H1 (cell line): ENCODE measurements around the gene ISG15. TPM values are rescaled to one million over a fixed set of nuclear protein-coding genes. Genes with fewer than 3 reads are reported as not detected.

Experiments
- CTCF ChIA-PET: fragments of 300-600 bp; sonication (Branson Sonifier 250); formaldehyde crosslinking; loops from one replicate; lab custom pipeline; 2021; ENCODE audit not compliant: partially characterized antibody; lab: Charles Lee
- POLR2A ChIA-PET: fragments of 300-600 bp; sonication (Branson Sonifier 250); formaldehyde crosslinking; loops from one replicate; lab custom pipeline; 2021; ENCODE audit warnings: inconsistent platforms; ENCODE audit not compliant: partially characterized antibody; lab: Charles Lee
- DNase-seq, 2 experiments: peaks; one replicate each; pipeline versions ENCODE4 v3.0.0 to v3.0.0-alpha.2; 2010 to 2022; ENCODE audit warnings: low spot score in 2 of 2, low read depth in 1 of 2, mixed read lengths in 1 of 2
- FAIRE-seq: peaks from 2 replicates; lab custom pipeline; 2011; peaks lifted over from hg19 to GRCh38; lab: Jason Lieb, UNC
- H2AFZ ChIP-seq: 2 replicates; pipeline ENCODE4 v1.8.1; 2012; ENCODE audit warnings: low read length, inconsistent platforms
- H2AK5ac ChIP-seq: 2 replicates; pipeline ENCODE4 v1.6.1; 2013; ENCODE audit warnings: low read depth, low read length
- H2BK120ac ChIP-seq: replicated peaks from 2 replicates; pipeline ENCODE3; 2013; ENCODE audit warnings: low read depth, low read length, inconsistent platforms
- H2BK12ac ChIP-seq: 2 replicates; pipeline ENCODE4 v1.6.1; 2013; ENCODE audit warnings: low read depth, low read length
- H2BK15ac ChIP-seq: 2 replicates; pipeline ENCODE4 v1.6.1; 2013; ENCODE audit warnings: low read length
- H2BK20ac ChIP-seq: 2 replicates; pipeline ENCODE4 v1.6.1; 2013; ENCODE audit warnings: low read length
- H2BK5ac ChIP-seq: 2 replicates; pipeline ENCODE4 v1.6.1; 2013; ENCODE audit warnings: low read depth, low read length
- H3K14ac ChIP-seq: 2 replicates; pipeline ENCODE4 v1.6.1; 2013; ENCODE audit warnings: inconsistent platforms; ENCODE audit not compliant: insufficient read length
- H3K18ac ChIP-seq: 2 replicates; pipeline ENCODE4 v1.6.1; 2013; ENCODE audit warnings: low read length; ENCODE audit errors: extremely low read depth
- H3K23ac ChIP-seq: 2 replicates; pipeline ENCODE4 v1.6.1; 2013; ENCODE audit warnings: inconsistent platforms; ENCODE audit not compliant: insufficient read length
- H3K23me2 ChIP-seq: 2 replicates; pipeline ENCODE4 v1.6.1; 2013; ENCODE audit warnings: low read depth, low read length
- H3K27ac ChIP-seq: 2 replicates; pipeline ENCODE4 v1.6.1; 2011; ENCODE audit warnings: low read depth, low read length, inconsistent platforms
- H3K27me3 ChIP-seq, 4 experiments: replicated peaks in 1 of 4; 1 replicate in 1 of 4; 2 replicates in 3 of 4; pipeline versions ENCODE4 v1.6.1 to v1.8.1; 2011 to 2013; ENCODE audit warnings: low read length in 3 of 4, mild to moderate bottlenecking in 3 of 4, inconsistent platforms in 2 of 4, mixed read lengths in 2 of 4, moderate library complexity in 1 of 4; ENCODE audit not compliant: control insufficient read depth in 3 of 4, insufficient read depth in 3 of 4; ENCODE audit errors: extremely low read depth in 1 of 4
- H3K36me3 ChIP-seq, 4 experiments: 2 replicates each; pipeline versions ENCODE4 v1.6.1 to v1.8.1; 2011 to 2013; ENCODE audit warnings: mild to moderate bottlenecking in 4 of 4, low read length in 3 of 4, moderate library complexity in 2 of 4, control low read depth in 1 of 4, inconsistent platforms in 1 of 4; ENCODE audit not compliant: insufficient read depth in 4 of 4, control insufficient read depth in 2 of 4
- H3K4ac ChIP-seq: replicated peaks from 2 replicates; pipeline ENCODE3; 2013; ENCODE audit warnings: low read length, low read depth, mixed read lengths, inconsistent platforms; ENCODE audit not compliant: insufficient read length
- H3K4me1 ChIP-seq, 4 experiments: replicated peaks in 1 of 4; 1 replicate in 1 of 4; 2 replicates in 3 of 4; pipeline versions ENCODE4 v1.6.1 to v1.8.1; 2011 to 2013; ENCODE audit warnings: low read length in 3 of 4, inconsistent platforms in 2 of 4, mixed read lengths in 1 of 4; ENCODE audit not compliant: insufficient read depth in 4 of 4, control insufficient read depth in 3 of 4
- H3K4me2 ChIP-seq, 2 experiments: 2 replicates each; pipeline versions ENCODE4 v1.6.1 to v1.8.1; 2011 to 2013; ENCODE audit warnings: low read depth in 2 of 2, low read length in 2 of 2, control low read depth in 1 of 2, inconsistent platforms in 1 of 2, mild to moderate bottlenecking in 1 of 2; ENCODE audit not compliant: insufficient read depth in 1 of 2
- H3K4me3 ChIP-seq, 4 experiments: fragments of 200-600, 300-600 bp in 1 of 4; sonication (generic), shearing (Covaris generic), sonication (Bioruptor Twin) in 1 of 4; 2 replicates each; pipeline versions ENCODE4 v1.5.1 to v1.8.1; 2011 to 2016; ENCODE audit warnings: low read length in 4 of 4, low read depth in 3 of 4, control low read depth in 2 of 4, inconsistent platforms in 2 of 4, mild to moderate bottlenecking in 2 of 4, mixed read lengths in 1 of 4, moderate library complexity in 1 of 4; ENCODE audit not compliant: insufficient read depth in 2 of 4; ENCODE audit errors: extremely low read depth in 1 of 4
- H3K56ac ChIP-seq: replicated peaks from 2 replicates; pipeline ENCODE3; 2013; ENCODE audit warnings: low read depth, mild to moderate bottlenecking, mixed read lengths, low read length, inconsistent platforms; ENCODE audit not compliant: insufficient read length
- H3K79me1 ChIP-seq: 2 replicates; pipeline ENCODE4 v1.6.1; 2013; ENCODE audit warnings: low read depth, low read length, control low read depth
- H3K79me2 ChIP-seq, 2 experiments: 2 replicates each; pipeline versions ENCODE4 v1.6.1 to v1.8.1; 2012 to 2013; ENCODE audit warnings: low read length in 2 of 2, mild to moderate bottlenecking in 2 of 2, inconsistent platforms in 1 of 2; ENCODE audit not compliant: insufficient read depth in 2 of 2, control insufficient read depth in 1 of 2
- H3K9ac ChIP-seq, 4 experiments: replicated peaks in 1 of 4; 1 replicate in 1 of 4; 2 replicates in 3 of 4; pipeline versions ENCODE4 v1.6.1 to v1.8.1; 2011 to 2013; ENCODE audit warnings: low read depth in 3 of 4, low read length in 3 of 4, control low read depth in 2 of 4, mild to moderate bottlenecking in 2 of 4, moderate library complexity in 2 of 4, inconsistent platforms in 1 of 4; ENCODE audit errors: extremely low read depth in 1 of 4
- H3K9me3 ChIP-seq, 2 experiments: 2 replicates each; pipeline versions ENCODE4 v1.6.1 to v1.8.1; 2012 to 2013; ENCODE audit warnings: mild to moderate bottlenecking in 2 of 2, moderate library complexity in 2 of 2, control low read depth in 1 of 2, inconsistent platforms in 1 of 2, low read depth in 1 of 2, low read length in 1 of 2, mixed read lengths in 1 of 2; ENCODE audit not compliant: insufficient read depth in 2 of 2
- H4K20me1 ChIP-seq, 2 experiments: replicated peaks in 1 of 2; 2 replicates each; pipeline versions ENCODE3 to v1.8.1; 2011 to 2013; ENCODE audit warnings: inconsistent platforms in 2 of 2, low read length in 2 of 2, mild to moderate bottlenecking in 1 of 2; ENCODE audit not compliant: insufficient read depth in 2 of 2, control insufficient read depth in 1 of 2
- H4K5ac ChIP-seq: 2 replicates; pipeline ENCODE4 v1.6.1; 2013; ENCODE audit warnings: low read length, low read depth, mixed read lengths, inconsistent platforms; ENCODE audit not compliant: insufficient read length
- H4K8ac ChIP-seq: 2 replicates; pipeline ENCODE4 v1.8.0; 2013; ENCODE audit warnings: mild to moderate bottlenecking, moderate library complexity, low read length, inconsistent platforms; ENCODE audit not compliant: insufficient read depth; ENCODE audit errors: extremely low read depth
- H4K91ac ChIP-seq: replicated peaks from 2 replicates; pipeline ENCODE3; 2013; ENCODE audit warnings: low read length, mixed read lengths, inconsistent platforms; ENCODE audit not compliant: insufficient read length
- EZH2 ChIP-seq: fragments of 200-600 bp; sonication (generic); IDR thresholded peaks from 2 replicates; pipeline ENCODE4 v1.7.1; 2012; ENCODE audit warnings: low read depth, mild to moderate bottlenecking, moderate library complexity, low read length, inconsistent platforms; ENCODE audit not compliant: severe bottlenecking
- MAFK ChIP-seq: IDR thresholded peaks from 2 replicates; pipeline ENCODE4 v1.6.1; 2012; ENCODE audit warnings: low read depth, mild to moderate bottlenecking, improper control_type of control experiment, low read length
- NANOG ChIP-seq: IDR thresholded peaks from 2 replicates; pipeline ENCODE4 v1.6.1; 2011; ENCODE audit warnings: low read length, low read depth, mild to moderate bottlenecking, inconsistent platforms; ENCODE audit not compliant: insufficient read depth, poor library complexity, severe bottlenecking
- POLR2A ChIP-seq, 2 experiments: IDR thresholded peaks; 1 replicate in 1 of 2; 2 replicates in 1 of 2; pipeline ENCODE4 v1.6.1; 2011; ENCODE audit warnings: low read depth in 2 of 2, low read length in 2 of 2, mild to moderate bottlenecking in 2 of 2; ENCODE audit errors: control extremely low read depth in 1 of 2
- RXRA ChIP-seq: IDR thresholded peaks from 2 replicates; pipeline ENCODE4 v1.6.1; 2011; ENCODE audit warnings: low read depth, mild to moderate bottlenecking, low read length, moderate library complexity; ENCODE audit not compliant: insufficient read depth
- SAP30 ChIP-seq: fragments of 300-600 bp; sonication (generic); IDR thresholded peaks from 2 replicates; pipeline ENCODE4 v1.7.1; 2012; ENCODE audit warnings: low read length, moderate library complexity, mild to moderate bottlenecking, inconsistent platforms; ENCODE audit not compliant: insufficient read depth, insufficient replicate concordance
- SRF ChIP-seq: IDR thresholded peaks from 2 replicates; pipeline ENCODE4 v1.6.1; 2011; ENCODE audit warnings: mild to moderate bottlenecking, low read depth, low read length, moderate library complexity
- WGBS, 2 experiments: shearing (Covaris generic) in 1 of 2; methylation state at CpG; one replicate each; pipeline versions ENCODE4 v1.1.6 to v1.1.7; 2013 to 2015; ENCODE audit warnings: low lambda C conversion rate in 2 of 2, mixed read lengths in 2 of 2, inconsistent platforms in 1 of 2, low coverage in 1 of 2, missing lambda C conversion rate in 1 of 2; ENCODE audit not compliant: insufficient replicate concordance in 2 of 2, insufficient coverage in 1 of 2, insufficient read length in 1 of 2; ENCODE audit errors: extremely low coverage in 1 of 2, missing lambda C conversion rate in 1 of 2; 5-methylcytosine and 5-hydroxymethylcytosine counted together
- polyA plus RNA-seq, 7 experiments: library from polyadenylated mRNA; depleted of rRNA in 3 of 7; stranded (reverse) in 5 of 7; unstranded in 2 of 7; fragments of >200 nt in 5 of 7; fragments of 200-250 nt in 2 of 7; gene quantifications; 1 replicate in 5 of 7; 2 replicates in 1 of 7; 4 replicates in 1 of 7; pipeline versions ENCODE4 v1.2.1 to v1.2.3, GENCODE V29; 2011 to 2013; ENCODE audit warnings: missing spikeins in 2 of 7, mixed read lengths in 2 of 7
- total RNA-seq: library from RNA; stranded (reverse); fragmentation: NEBNext Ultra II Directional; extraction: Animal tissue kit (Norgen Biotek cat#: 25700); gene quantifications from 2 replicates; pipeline ENCODE4 v1.2.1, GENCODE V29; 2021
- TF ChIP-seq, protein P1 (sequence below), 3 experiments: IDR thresholded peaks; 1 replicate in 2 of 3; 2 replicates in 1 of 3; pipeline versions ENCODE4 v1.5.1 to v1.6.1; 2011; ENCODE audit warnings: low read length in 3 of 3, mild to moderate bottlenecking in 3 of 3, inconsistent platforms in 2 of 3, low read depth in 1 of 3, moderate library complexity in 1 of 3; ENCODE audit not compliant: insufficient read depth in 1 of 3; ENCODE audit errors: control extremely low read depth in 1 of 3

The ISG15 gene
- total and polyA plus RNA-seq, 2 of the 8 experiments (the other 6 are each of a cell fraction or from before 2014, with no cell fraction given), result 29.3 to 121 TPM

DNA sequence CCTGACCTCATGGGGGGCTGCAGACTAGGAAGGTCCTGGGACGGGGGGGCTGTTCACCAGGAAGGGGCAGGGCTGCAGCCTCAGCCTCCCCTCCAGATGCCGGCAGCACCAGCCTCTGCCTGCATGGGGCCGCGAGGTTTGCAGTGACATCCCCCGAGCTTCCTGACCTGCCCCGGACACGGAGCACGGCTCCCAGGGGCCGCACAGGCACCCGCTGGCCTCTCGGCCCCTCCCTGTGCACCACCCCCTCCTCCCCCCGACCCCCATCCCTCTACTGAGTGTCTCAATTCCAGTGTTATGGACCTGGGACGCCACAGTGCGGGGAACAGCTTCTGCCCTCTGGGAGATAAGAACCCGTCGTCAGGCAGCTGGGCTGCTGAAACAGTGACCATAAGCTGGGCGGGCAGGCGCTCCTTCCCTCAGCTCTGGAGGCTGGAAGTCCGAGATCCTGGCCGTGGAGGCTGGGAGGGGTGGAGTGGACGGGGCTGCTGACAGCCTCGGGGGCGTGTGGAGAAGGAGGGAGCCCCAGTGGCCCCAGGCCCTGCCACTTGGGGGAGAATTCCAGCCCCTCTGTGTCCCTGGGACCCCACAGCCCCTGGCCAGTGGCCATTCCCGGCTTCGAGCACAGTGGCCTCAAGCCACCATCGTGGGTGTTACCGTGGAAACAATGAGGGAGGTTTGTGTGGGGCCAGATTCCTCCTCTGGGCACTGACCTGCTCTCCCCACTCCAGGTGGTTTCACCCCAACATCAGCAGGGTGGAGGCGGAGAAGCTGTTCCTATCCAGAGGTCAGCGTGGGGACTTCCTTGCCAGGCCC, 49.3 kb downstream of the ISG15 start:
- Histone ChIP-seq H3K9ac (no peak overlapping the region), H3K4me3 (no peak overlapping the region), H2BK120ac (no peak overlapping the region)
- no peak for TF ChIP-seq NANOG
- no peak for TF ChIP-seq POLR2A (IDR thresholded peaks at IDR 0.05; ENCODE audit: control extremely low read depth in 1 of 2, low read depth in 2 of 2, low read length in 2 of 2)
- no peak for TF ChIP-seq EZH2
- no peak for TF ChIP-seq RXRA
- no peak for TF ChIP-seq SRF
- TF ChIP-seq MAFK, result no peak
- TF ChIP-seq, protein P1, sequence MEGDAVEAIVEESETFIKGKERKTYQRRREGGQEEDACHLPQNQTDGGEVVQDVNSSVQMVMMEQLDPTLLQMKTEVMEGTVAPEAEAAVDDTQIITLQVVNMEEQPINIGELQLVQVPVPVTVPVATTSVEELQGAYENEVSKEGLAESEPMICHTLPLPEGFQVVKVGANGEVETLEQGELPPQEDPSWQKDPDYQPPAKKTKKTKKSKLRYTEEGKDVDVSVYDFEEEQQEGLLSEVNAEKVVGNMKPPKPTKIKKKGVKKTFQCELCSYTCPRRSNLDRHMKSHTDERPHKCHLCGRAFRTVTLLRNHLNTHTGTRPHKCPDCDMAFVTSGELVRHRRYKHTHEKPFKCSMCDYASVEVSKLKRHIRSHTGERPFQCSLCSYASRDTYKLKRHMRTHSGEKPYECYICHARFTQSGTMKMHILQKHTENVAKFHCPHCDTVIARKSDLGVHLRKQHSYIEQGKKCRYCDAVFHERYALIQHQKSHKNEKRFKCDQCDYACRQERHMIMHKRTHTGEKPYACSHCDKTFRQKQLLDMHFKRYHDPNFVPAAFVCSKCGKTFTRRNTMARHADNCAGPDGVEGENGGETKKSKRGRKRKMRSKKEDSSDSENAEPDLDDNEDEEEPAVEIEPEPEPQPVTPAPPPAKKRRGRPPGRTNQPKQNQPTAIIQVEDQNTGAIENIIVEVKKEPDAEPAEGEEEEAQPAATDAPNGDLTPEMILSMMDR (IDR thresholded peaks at IDR 0.05; ENCODE audit: control extremely low read depth in 1 of 3, insufficient read depth in 1 of 3, low read depth in 1 of 3, low read length in 3 of 3), result no peak
- no peak for TF ChIP-seq SAP30

More for the DNA sequence above, 49.3 kb downstream of the ISG15 start:
- H4K8ac ChIP-seq, result no peak overlapping the region
- WGBS, 2 experiments, result 79% methylated on average over 18 of the region's 29 CpGs; no CpG with 5 or more reads in 1 of the 2 experiments
- H3K23me2 ChIP-seq, result peaks cover 7% of the 10 kb centered on the region; the same call in 1 of the 2 replicates
- no peak overlapping the region for H3K4me2 ChIP-seq
- no peak overlapping the region for H3K4ac ChIP-seq
- H4K91ac ChIP-seq, result peak overlapping the region; percentile 3
- FAIRE-seq (no peak), DNase-seq (no peak)
- ChIA-PET POLR2A (interaction anchor here (1.0 to 3.0 kb wide), 6 partner anchors 22 to 96 kb away, joined by 3 to 17 read pairs (median 4); no protein-coding TSS in a partner anchor), CTCF (interaction anchor here (0.6 to 10.2 kb wide), 31 partner anchors 7 to 239 kb away, joined by 3 to 80 read pairs (median 5); partner anchors contain the start of genes ISG15 and PERM1)
- no peak overlapping the region for H3K56ac ChIP-seq
- no peak overlapping the region for H2BK5ac ChIP-seq
- no peak overlapping the region for H3K18ac ChIP-seq
- H3K79me1 ChIP-seq, result no peaks in the 10 kb centered on the region
- peaks cover 9 to 49% (median 33%) of the 10 kb centered on the region in 4 experiments for H3K27me3 ChIP-seq
- H2BK20ac ChIP-seq, result no peak overlapping the region; the same call in 1 of the 2 replicates
- H3K14ac ChIP-seq, result no peak overlapping the region
- H3K23ac ChIP-seq, result no peak overlapping the region
- no peak overlapping the region for H4K5ac ChIP-seq
- H3K9me3 ChIP-seq, result no peaks in the 10 kb centered on the region
- H3K79me2 ChIP-seq, result no peaks in the 10 kb centered on the region
- peaks cover 0 to 13% of the 10 kb centered on the region in 2 experiments for H4K20me1 ChIP-seq
- H3K36me3 ChIP-seq, result no peaks in the 10 kb centered on the region
- no peak overlapping the region for H2BK12ac ChIP-seq
- no peak overlapping the region for H2AFZ ChIP-seq
- peaks cover 0 to 18% (median 11%) of the 10 kb centered on the region in 4 experiments; a peak in 5 of 7 replicates for H3K4me1 ChIP-seq
- H3K27ac ChIP-seq, result no peak overlapping the region
- H2AK5ac ChIP-seq, result no peak overlapping the region
- H2BK15ac ChIP-seq, result no peak overlapping the region
